GM23248 (cell line): ENCODE data around the gene MISP.

Source experiments
- EZH2 ChIP-seq: fragments of 200-600 bp; sonication (generic); IDR thresholded peaks from 2 replicates; pipeline ENCODE4 v1.6.1; 2018; ENCODE audit warnings: antibody characterized with exemption, mild to moderate bottlenecking; ENCODE audit not compliant: insufficient read depth, poor library complexity, severe bottlenecking
- EZH2phosphoT487 ChIP-seq: fragments of 200-600 bp; sonication (generic); IDR thresholded peaks from 2 replicates; pipeline ENCODE4 v1.6.1; 2018; ENCODE audit warnings: antibody characterized with exemption, moderate library complexity, mild to moderate bottlenecking, low read depth; ENCODE audit not compliant: insufficient read depth

DNA sequence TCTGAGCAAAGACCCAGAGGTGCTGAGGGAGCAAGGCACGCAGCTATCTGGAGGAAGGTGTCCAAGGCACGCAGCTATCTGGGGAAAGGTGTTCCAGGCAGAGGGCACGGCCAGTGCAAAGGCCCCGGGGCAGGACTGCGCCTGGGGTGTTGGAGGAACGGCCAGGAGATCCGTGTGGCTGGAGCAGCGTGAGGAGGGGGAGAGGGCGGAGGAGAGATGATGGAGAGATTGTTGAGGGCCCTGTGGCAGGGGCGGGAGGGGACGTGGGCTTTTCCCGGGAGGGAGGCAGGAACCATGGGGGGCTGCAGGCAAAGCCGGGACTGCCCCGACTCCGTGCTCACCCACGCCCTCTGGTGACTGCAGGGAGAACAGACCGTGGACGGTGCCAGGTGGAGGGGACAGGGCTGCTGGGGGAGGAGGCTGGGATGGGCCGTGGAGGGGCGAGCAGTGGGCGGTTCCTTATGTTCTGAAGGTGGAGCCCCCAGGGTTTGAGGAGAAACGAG is 13.3 kb upstream of the MISP start:
- TF ChIP-seq EZH2, result no peak
- TF ChIP-seq EZH2phosphoT487, result no peak
